SK-N-SH treated with all-trans-retinoic acid at 6 μM for 48 hours (cell line): ENCODE results near the gene EPHB2.
A peak's percentile ranks its signal among the peaks of the same experiment; 100 is the strongest.

ENCODE experiments used
- ATAC-seq: fragments of 200-7000 bp; cut with Tn5 transposase; 3 replicates; pipeline ENCODE4 v1.9.1; 2020; ENCODE audit warnings: mild to moderate bottlenecking, moderate library complexity
- ARNTL ChIP-seq: fragments of 450-650 bp; formaldehyde crosslinking; IDR thresholded peaks from 2 replicates; pipeline ENCODE4 v1.5.0; 2020; ENCODE audit warnings: low read depth, mild to moderate bottlenecking, moderate library complexity, borderline replicate concordance
- BACH2 ChIP-seq: fragments of 250-450 bp; sonication (Bioruptor Pico); IDR thresholded peaks from 2 replicates; pipeline ENCODE4 v1.9.0; 2021; ENCODE audit warnings: mild to moderate bottlenecking, borderline replicate concordance
- CSDC2 ChIP-seq: fragments of 250-450 bp; sonication (Bioruptor Pico); IDR thresholded peaks from 2 replicates; pipeline ENCODE4 v1.5.0; 2020; ENCODE audit warnings: mild to moderate bottlenecking, moderate library complexity
- ESRRG ChIP-seq: fragments of 250-450 bp; sonication (Bioruptor Pico); IDR thresholded peaks from 2 replicates; pipeline ENCODE4 v1.6.1; 2021; ENCODE audit warnings: mild to moderate bottlenecking
- GLIS3 ChIP-seq: fragments of 250-450 bp; sonication (Bioruptor Pico); IDR thresholded peaks from 2 replicates; pipeline ENCODE4 v1.5.0; 2020; ENCODE audit warnings: mild to moderate bottlenecking, moderate library complexity
- ISL1 ChIP-seq: fragments of 250-450 bp; sonication (Bioruptor Pico); IDR thresholded peaks from 2 replicates; pipeline ENCODE4 v2.1.2; 2022; ENCODE audit warnings: mild to moderate bottlenecking, moderate library complexity
- OSR1 ChIP-seq: fragments of 250-450 bp; sonication (Bioruptor Pico); IDR thresholded peaks from 2 replicates; pipeline ENCODE4 v1.8.0; 2022; ENCODE audit warnings: moderate library complexity, mild to moderate bottlenecking, inconsistent platforms
- PPARA ChIP-seq: fragments of 250-450 bp; sonication (Bioruptor Pico); IDR thresholded peaks from 2 replicates; pipeline ENCODE4 v1.5.0; 2020; ENCODE audit warnings: mild to moderate bottlenecking, borderline replicate concordance
- RARB ChIP-seq: fragments of 250-450 bp; sonication (Bioruptor Pico); IDR thresholded peaks from 2 replicates; pipeline ENCODE4 v1.8.0; 2021; ENCODE audit warnings: mild to moderate bottlenecking, moderate library complexity
- TCF4 ChIP-seq: fragments of 250-450 bp; sonication (Bioruptor Pico); IDR thresholded peaks from 2 replicates; pipeline ENCODE4 v1.8.0; 2021; ENCODE audit warnings: mild to moderate bottlenecking, moderate library complexity, borderline replicate concordance
- TOX ChIP-seq: fragments of 250-450 bp; sonication (Bioruptor Pico); IDR thresholded peaks from 2 replicates; pipeline ENCODE4 v1.8.0; 2021; ENCODE audit warnings: mild to moderate bottlenecking, moderate library complexity, borderline replicate concordance
- TSHZ2 ChIP-seq: fragments of 250-450 bp; sonication (Bioruptor Pico); IDR thresholded peaks from 2 replicates; pipeline ENCODE4 v1.5.0; 2020; ENCODE audit warnings: mild to moderate bottlenecking, moderate library complexity
- ZFP3 ChIP-seq: fragments of 250-450 bp; sonication (Bioruptor Pico); IDR thresholded peaks from 2 replicates; pipeline ENCODE4 v1.5.0; 2020; ENCODE audit warnings: mild to moderate bottlenecking, moderate library complexity
- ZFP30 ChIP-seq: fragments of 450-650 bp; formaldehyde crosslinking; IDR thresholded peaks from 2 replicates; pipeline ENCODE4 v1.5.0; 2022; ENCODE audit warnings: mild to moderate bottlenecking, moderate library complexity
- ZNF565 ChIP-seq: fragments of 450-650 bp; formaldehyde crosslinking; conservative IDR thresholded peaks from 2 replicates; pipeline ENCODE4 v1.5.0; 2020; ENCODE audit warnings: low read depth, mild to moderate bottlenecking, moderate library complexity
- ZNF70 ChIP-seq: fragments of 450-650 bp; formaldehyde crosslinking; IDR thresholded peaks from 2 replicates; pipeline ENCODE4 v1.5.0; 2020; ENCODE audit warnings: mild to moderate bottlenecking, moderate library complexity
- ZNF8 ChIP-seq: fragments of 450-650 bp; formaldehyde crosslinking; IDR thresholded peaks from 2 replicates; pipeline ENCODE4 v1.5.0; 2020; ENCODE audit warnings: mild to moderate bottlenecking, moderate library complexity
- TF ChIP-seq, protein P1 (sequence below): fragments of 250-450 bp; sonication (Bioruptor Pico); IDR thresholded peaks from 2 replicates; pipeline ENCODE4 v1.8.0; 2021; ENCODE audit warnings: low read depth, mild to moderate bottlenecking, moderate library complexity, borderline replicate concordance
- TF ChIP-seq, protein P2 (sequence below): fragments of 250-450 bp; sonication (Bioruptor Pico); IDR thresholded peaks from 2 replicates; pipeline ENCODE4 v1.8.0; 2020; ENCODE audit warnings: mild to moderate bottlenecking, moderate library complexity, borderline replicate concordance
- TF ChIP-seq, protein P3 (sequence below): fragments of 250-450 bp; sonication (Bioruptor Pico); IDR thresholded peaks from 2 replicates; pipeline ENCODE4 v1.5.1; 2020; ENCODE audit warnings: low read depth, mild to moderate bottlenecking, moderate library complexity

EPHB2 gene

GRCh38 chr1:22677931-22678896 is 32.4 kb upstream of the EPHB2 start (continued):
- TF ChIP-seq CSDC2 (no peak), ZFP30 (no peak), ZNF565 (CRISPR knock-in tag) (no peak), ESRRG (CRISPR knock-in tag) (no peak), RARB (no peak), ARNTL (CRISPR knock-in tag) (no peak), GLIS3 (CRISPR knock-in tag) (no peak), ISL1 (CRISPR knock-in tag) (no peak), TCF4 (CRISPR knock-in tag) (no peak), PPARA (CRISPR knock-in tag) (no peak)

DNA sequence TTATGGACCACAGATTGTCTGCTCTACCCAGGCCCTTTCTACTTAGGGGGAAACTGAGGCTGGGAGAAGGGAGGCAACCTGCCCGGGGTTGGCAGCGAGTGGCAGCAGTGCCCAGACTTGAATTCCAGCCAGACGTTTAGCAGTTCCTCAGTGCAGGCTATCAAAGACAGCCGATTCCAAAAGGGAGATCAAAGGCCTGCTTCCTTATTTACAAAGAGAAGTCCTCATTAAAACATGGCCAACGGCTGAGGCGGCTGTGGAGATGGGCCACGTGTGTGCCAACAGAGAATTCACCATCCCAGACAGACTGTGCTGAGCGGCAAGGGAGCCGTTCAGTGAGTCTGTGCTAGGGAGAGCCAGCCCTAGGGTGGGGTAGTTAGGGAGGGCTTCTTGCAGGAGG is 29.9 kb upstream of the EPHB2 start:
- TF ChIP-seq, protein P1, sequence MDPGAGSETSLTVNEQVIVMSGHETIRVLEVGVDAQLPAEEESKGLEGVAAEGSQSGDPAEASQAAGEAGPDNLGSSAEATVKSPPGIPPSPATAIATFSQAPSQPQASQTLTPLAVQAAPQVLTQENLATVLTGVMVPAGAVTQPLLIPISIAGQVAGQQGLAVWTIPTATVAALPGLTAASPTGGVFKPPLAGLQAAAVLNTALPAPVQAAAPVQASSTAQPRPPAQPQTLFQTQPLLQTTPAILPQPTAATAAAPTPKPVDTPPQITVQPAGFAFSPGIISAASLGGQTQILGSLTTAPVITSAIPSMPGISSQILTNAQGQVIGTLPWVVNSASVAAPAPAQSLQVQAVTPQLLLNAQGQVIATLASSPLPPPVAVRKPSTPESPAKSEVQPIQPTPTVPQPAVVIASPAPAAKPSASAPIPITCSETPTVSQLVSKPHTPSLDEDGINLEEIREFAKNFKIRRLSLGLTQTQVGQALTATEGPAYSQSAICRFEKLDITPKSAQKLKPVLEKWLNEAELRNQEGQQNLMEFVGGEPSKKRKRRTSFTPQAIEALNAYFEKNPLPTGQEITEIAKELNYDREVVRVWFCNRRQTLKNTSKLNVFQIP (CRISPR knock-in tag): no peak
- TF ChIP-seq ARNTL (CRISPR knock-in tag) (no peak), ZNF565 (CRISPR knock-in tag) (no peak)
- no peak for ATAC-seq

- peak; percentile 65 for ATAC-seq
- no peak for TF ChIP-seq ZNF565 (CRISPR knock-in tag)
- TF ChIP-seq ZNF8 (CRISPR knock-in tag): no peak
- TF ChIP-seq TSHZ2 (CRISPR knock-in tag): peak; percentile 84
- TF ChIP-seq TCF4 (CRISPR knock-in tag): peak; percentile 93
Measured at GRCh38 chr1:22681556-22682276, 28.9 kb upstream of the EPHB2 start.

GRCh38 chr1:22683547-22683946 is 27.1 kb upstream of the EPHB2 start:
- no peak for ATAC-seq
- TF ChIP-seq ZNF70 (CRISPR knock-in tag): no peak
- TF ChIP-seq ESRRG (CRISPR knock-in tag): no peak
- no peak for TF ChIP-seq ZNF8 (CRISPR knock-in tag)
- TF ChIP-seq, protein P2, sequence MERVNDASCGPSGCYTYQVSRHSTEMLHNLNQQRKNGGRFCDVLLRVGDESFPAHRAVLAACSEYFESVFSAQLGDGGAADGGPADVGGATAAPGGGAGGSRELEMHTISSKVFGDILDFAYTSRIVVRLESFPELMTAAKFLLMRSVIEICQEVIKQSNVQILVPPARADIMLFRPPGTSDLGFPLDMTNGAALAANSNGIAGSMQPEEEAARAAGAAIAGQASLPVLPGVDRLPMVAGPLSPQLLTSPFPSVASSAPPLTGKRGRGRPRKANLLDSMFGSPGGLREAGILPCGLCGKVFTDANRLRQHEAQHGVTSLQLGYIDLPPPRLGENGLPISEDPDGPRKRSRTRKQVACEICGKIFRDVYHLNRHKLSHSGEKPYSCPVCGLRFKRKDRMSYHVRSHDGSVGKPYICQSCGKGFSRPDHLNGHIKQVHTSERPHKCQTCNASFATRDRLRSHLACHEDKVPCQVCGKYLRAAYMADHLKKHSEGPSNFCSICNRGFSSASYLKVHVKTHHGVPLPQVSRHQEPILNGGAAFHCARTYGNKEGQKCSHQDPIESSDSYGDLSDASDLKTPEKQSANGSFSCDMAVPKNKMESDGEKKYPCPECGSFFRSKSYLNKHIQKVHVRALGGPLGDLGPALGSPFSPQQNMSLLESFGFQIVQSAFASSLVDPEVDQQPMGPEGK (CRISPR knock-in tag): no peak
- TF ChIP-seq ZFP30: no peak
- TF ChIP-seq RARB: no peak
- no peak for TF ChIP-seq ZFP3 (CRISPR knock-in tag)
- TF ChIP-seq GLIS3 (CRISPR knock-in tag): no peak
- TF ChIP-seq ARNTL (CRISPR knock-in tag): no peak

GRCh38 chr1:22685591-22686059 is 25.0 kb upstream of the EPHB2 start:
- no peak; the same call in 1 of the 3 replicates for ATAC-seq

More at GRCh38 chr1:22685591-22686059, 25.0 kb upstream of the EPHB2 start:
- TF ChIP-seq, protein P1 (CRISPR knock-in tag): no peak
- TF ChIP-seq GLIS3 (CRISPR knock-in tag): no peak
- TF ChIP-seq ZNF70 (CRISPR knock-in tag): no peak
- TF ChIP-seq ZFP3 (CRISPR knock-in tag): no peak
- TF ChIP-seq PPARA (CRISPR knock-in tag): no peak
- TF ChIP-seq, protein P3, sequence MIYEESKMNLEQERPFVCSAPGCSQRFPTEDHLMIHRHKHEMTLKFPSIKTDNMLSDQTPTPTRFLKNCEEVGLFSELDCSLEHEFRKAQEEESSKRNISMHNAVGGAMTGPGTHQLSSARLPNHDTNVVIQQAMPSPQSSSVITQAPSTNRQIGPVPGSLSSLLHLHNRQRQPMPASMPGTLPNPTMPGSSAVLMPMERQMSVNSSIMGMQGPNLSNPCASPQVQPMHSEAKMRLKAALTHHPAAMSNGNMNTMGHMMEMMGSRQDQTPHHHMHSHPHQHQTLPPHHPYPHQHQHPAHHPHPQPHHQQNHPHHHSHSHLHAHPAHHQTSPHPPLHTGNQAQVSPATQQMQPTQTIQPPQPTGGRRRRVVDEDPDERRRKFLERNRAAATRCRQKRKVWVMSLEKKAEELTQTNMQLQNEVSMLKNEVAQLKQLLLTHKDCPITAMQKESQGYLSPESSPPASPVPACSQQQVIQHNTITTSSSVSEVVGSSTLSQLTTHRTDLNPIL (CRISPR knock-in tag): no peak
- TF ChIP-seq BACH2 (CRISPR knock-in tag): no peak
- TF ChIP-seq TOX (CRISPR knock-in tag): no peak
- no peak for TF ChIP-seq ISL1 (CRISPR knock-in tag)
- no peak for TF ChIP-seq ZNF565 (CRISPR knock-in tag)
- no peak for TF ChIP-seq ESRRG (CRISPR knock-in tag)
- TF ChIP-seq OSR1 (CRISPR knock-in tag): no peak
- TF ChIP-seq, all 23 proteins: peak for 0
